ENCODE data around the gene CXCR1. TPM values are rescaled to one million over a fixed set of nuclear protein-coding genes. Genes with fewer than 3 reads are reported as not detected.

The CXCR1 gene
- total RNA-seq, 5 donors from 2014 or later (not counting 1 experiment from before 2014, with no cell fraction given) = 0.12 to 0.25 (median 0.18) TPM; not detected in 1

Other genes starting within 250 kb of the CXCR1 start
- 1 to 10 TPM in 3 of 5 donors, under 1 TPM in 2; 0.28 to 2.1 (median 1.3) TPM for gene TNS1, start 164.0 kb downstream of the CXCR1 start, total RNA-seq
- 1 to 10 TPM in 1 of 5 donors, under 1 TPM in 4; 0.18 to 1.0 (median 0.65) TPM for gene RUFY4, start 97.7 kb downstream of the CXCR1 start, total RNA-seq
- under 1 TPM in 3 of 5 donors, not detected in 2; 0.46 to 0.56 (median 0.54) TPM for gene CXCR2, start 40.9 kb downstream of the CXCR1 start, total RNA-seq
- 100 to 1,000 TPM; 347 to 487 (median 390) TPM for gene ARPC2, start 50.2 kb upstream of the CXCR1 start, total RNA-seq
- gene GPBAR1, start 94.1 kb upstream of the CXCR1 start, total RNA-seq = 1 to 10 TPM in 4 of 5 donors, under 1 TPM in 1; 0.89 to 2.7 (median 1.2) TPM
- 10 to 100 TPM; 46.2 to 71.3 (median 67.4) TPM for gene AAMP, start 103.2 kb upstream of the CXCR1 start, total RNA-seq
- gene PNKD, start 103.6 kb upstream of the CXCR1 start, total RNA-seq = 10 to 100 TPM; 17.4 to 33.1 (median 30.6) TPM
- 100 to 1,000 TPM in 3 of 5 donors, 10 to 100 TPM in 2; 78.8 to 166 (median 144) TPM for gene TMBIM1, start 125.5 kb upstream of the CXCR1 start, total RNA-seq
- not detected for gene CATIP, start 189.9 kb upstream of the CXCR1 start, total RNA-seq
- 1 to 10 TPM in 1 of 5 donors, under 1 TPM in 4; 0.40 to 1.2 (median 0.79) TPM for gene SLC11A1, start 215.3 kb upstream of the CXCR1 start, total RNA-seq
- 100 to 1,000 TPM; 105 to 200 (median 195) TPM for gene CTDSP1, start 232.9 kb upstream of the CXCR1 start, total RNA-seq